ENCODE data around the gene ZBTB49.

The ZBTB49 gene

GRCh38 chr4:4289941-4290850, at the start of gene ZBTB49, which contains the start of gene LYAR (continued):
- no peak for TF ChIP-seq WT1 (tag by site-specific recombination; IDR thresholded peaks at IDR 0.05)
- TF ChIP-seq ZNF433 (tag by site-specific recombination; IDR thresholded peaks at IDR 0.05; ENCODE audit: low read depth) = no peak
- TF ChIP-seq ZNF664 (tag by site-specific recombination; IDR thresholded peaks at IDR 0.05) = no peak
- TF ChIP-seq ZNF555 (tag by site-specific recombination; conservative IDR thresholded peaks at IDR 0.05) = no peak
- no peak for TF ChIP-seq ZNF423 (tag by site-specific recombination; IDR thresholded peaks at IDR 0.05)
- no peak for TF ChIP-seq ZFP37 (tag by site-specific recombination; IDR thresholded peaks at IDR 0.05)
- TF ChIP-seq, protein P1, sequence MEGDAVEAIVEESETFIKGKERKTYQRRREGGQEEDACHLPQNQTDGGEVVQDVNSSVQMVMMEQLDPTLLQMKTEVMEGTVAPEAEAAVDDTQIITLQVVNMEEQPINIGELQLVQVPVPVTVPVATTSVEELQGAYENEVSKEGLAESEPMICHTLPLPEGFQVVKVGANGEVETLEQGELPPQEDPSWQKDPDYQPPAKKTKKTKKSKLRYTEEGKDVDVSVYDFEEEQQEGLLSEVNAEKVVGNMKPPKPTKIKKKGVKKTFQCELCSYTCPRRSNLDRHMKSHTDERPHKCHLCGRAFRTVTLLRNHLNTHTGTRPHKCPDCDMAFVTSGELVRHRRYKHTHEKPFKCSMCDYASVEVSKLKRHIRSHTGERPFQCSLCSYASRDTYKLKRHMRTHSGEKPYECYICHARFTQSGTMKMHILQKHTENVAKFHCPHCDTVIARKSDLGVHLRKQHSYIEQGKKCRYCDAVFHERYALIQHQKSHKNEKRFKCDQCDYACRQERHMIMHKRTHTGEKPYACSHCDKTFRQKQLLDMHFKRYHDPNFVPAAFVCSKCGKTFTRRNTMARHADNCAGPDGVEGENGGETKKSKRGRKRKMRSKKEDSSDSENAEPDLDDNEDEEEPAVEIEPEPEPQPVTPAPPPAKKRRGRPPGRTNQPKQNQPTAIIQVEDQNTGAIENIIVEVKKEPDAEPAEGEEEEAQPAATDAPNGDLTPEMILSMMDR (tag by site-specific recombination; IDR thresholded peaks at IDR 0.05) = no peak
- TF ChIP-seq ZNF138 (tag by site-specific recombination; IDR thresholded peaks at IDR 0.05; ENCODE audit: borderline replicate concordance) = no peak
- no peak for TF ChIP-seq ZNF530 (tag by site-specific recombination; IDR thresholded peaks at IDR 0.05; ENCODE audit: low read depth)
- no peak for TF ChIP-seq ZNF654 (tag by site-specific recombination; IDR thresholded peaks at IDR 0.05; ENCODE audit: low read depth)
- TF ChIP-seq ZNF311 (tag by site-specific recombination; IDR thresholded peaks at IDR 0.05; ENCODE audit: borderline replicate concordance) = no peak
- no peak for TF ChIP-seq ZNF830 (tag by site-specific recombination; IDR thresholded peaks at IDR 0.05; ENCODE audit: low read depth)
- TF ChIP-seq ZNF843 (tag by site-specific recombination; IDR thresholded peaks at IDR 0.05) = no peak
- TF ChIP-seq ZNF76 (tag by site-specific recombination; IDR thresholded peaks at IDR 0.05; ENCODE audit: borderline replicate concordance, low read depth) = no peak
- TF ChIP-seq AEBP2 (tag by site-specific recombination; IDR thresholded peaks at IDR 0.05; ENCODE audit: borderline replicate concordance) = no peak
- TF ChIP-seq ZNF274 (IDR thresholded peaks at IDR 0.05; ENCODE audit: low read length) = no peak
- no peak for TF ChIP-seq ZNF274 (tag by site-specific recombination; IDR thresholded peaks at IDR 0.05; ENCODE audit: borderline replicate concordance)
- TF ChIP-seq ELK4 (IDR thresholded peaks at IDR 0.05; ENCODE audit: borderline replicate concordance, low read depth, low read length) = no peak
- peak; percentile 60; the same call in 1 of the 2 replicates for TF ChIP-seq ZNF335 (tag by site-specific recombination; conservative IDR thresholded peaks at IDR 0.05)
- no peak; the same call in 1 of the 2 replicates for TF ChIP-seq ZSCAN23 (tag by site-specific recombination; IDR thresholded peaks at IDR 0.05)
- peak; percentile 91 for TF ChIP-seq ZNF629 (tag by site-specific recombination; IDR thresholded peaks at IDR 0.05)
- TF ChIP-seq ZNF580 (tag by site-specific recombination; IDR thresholded peaks at IDR 0.05) = no peak
- no peak for TF ChIP-seq ZNF639 (tag by site-specific recombination; IDR thresholded peaks at IDR 0.05)
- TF ChIP-seq ZNF548 (tag by site-specific recombination; IDR thresholded peaks at IDR 0.05) = no peak
- TF ChIP-seq ZNF48 (tag by site-specific recombination; IDR thresholded peaks at IDR 0.05) = no peak
- TF ChIP-seq ZNF792 (tag by site-specific recombination; IDR thresholded peaks at IDR 0.05) = no peak
- 0 out of 2 replicates have a peak, but pooled peaks have one; percentile 18 for TF ChIP-seq ZIC2 (tag by site-specific recombination; IDR thresholded peaks at IDR 0.05)
- TF ChIP-seq, protein P2, sequence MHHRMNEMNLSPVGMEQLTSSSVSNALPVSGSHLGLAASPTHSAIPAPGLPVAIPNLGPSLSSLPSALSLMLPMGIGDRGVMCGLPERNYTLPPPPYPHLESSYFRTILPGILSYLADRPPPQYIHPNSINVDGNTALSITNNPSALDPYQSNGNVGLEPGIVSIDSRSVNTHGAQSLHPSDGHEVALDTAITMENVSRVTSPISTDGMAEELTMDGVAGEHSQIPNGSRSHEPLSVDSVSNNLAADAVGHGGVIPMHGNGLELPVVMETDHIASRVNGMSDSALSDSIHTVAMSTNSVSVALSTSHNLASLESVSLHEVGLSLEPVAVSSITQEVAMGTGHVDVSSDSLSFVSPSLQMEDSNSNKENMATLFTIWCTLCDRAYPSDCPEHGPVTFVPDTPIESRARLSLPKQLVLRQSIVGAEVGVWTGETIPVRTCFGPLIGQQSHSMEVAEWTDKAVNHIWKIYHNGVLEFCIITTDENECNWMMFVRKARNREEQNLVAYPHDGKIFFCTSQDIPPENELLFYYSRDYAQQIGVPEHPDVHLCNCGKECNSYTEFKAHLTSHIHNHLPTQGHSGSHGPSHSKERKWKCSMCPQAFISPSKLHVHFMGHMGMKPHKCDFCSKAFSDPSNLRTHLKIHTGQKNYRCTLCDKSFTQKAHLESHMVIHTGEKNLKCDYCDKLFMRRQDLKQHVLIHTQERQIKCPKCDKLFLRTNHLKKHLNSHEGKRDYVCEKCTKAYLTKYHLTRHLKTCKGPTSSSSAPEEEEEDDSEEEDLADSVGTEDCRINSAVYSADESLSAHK (tag by site-specific recombination; IDR thresholded peaks at IDR 0.05) = no peak
- TF ChIP-seq ZNF416 (tag by site-specific recombination; IDR thresholded peaks at IDR 0.05) = no peak
- TF ChIP-seq, protein P3, sequence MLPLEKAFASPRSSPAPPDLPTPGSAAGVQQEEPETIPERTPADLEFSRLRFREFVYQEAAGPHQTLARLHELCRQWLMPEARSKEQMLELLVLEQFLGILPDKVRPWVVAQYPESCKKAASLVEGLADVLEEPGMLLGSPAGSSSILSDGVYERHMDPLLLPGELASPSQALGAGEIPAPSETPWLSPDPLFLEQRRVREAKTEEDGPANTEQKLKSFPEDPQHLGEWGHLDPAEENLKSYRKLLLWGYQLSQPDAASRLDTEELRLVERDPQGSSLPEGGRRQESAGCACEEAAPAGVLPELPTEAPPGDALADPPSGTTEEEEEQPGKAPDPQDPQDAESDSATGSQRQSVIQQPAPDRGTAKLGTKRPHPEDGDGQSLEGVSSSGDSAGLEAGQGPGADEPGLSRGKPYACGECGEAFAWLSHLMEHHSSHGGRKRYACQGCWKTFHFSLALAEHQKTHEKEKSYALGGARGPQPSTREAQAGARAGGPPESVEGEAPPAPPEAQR (tag by site-specific recombination; IDR thresholded peaks at IDR 0.05) = no peak
